ENCODE data around the gene WNT8B.

Gene WNT8B

DNA sequence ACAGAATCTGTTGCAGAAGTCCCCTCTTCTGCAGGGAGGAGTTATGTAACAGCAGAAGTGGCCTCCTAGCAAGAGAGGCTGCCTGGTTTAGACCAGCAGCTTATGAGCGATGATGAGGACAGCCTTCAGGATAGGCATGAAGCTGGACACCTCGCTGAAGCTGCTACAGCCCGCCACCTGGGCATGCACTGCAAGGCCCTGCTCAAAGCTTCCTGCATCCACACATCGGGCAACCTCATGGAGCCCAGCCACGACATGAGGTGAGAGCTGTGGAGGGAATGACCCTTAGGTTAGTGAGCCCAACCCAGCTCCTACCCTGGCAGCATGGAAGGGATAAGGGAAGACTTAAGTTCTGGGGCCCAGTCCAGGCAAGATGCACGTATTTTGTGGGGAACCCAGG is 24.7 kb downstream of the WNT8B start:
- Histone ChIP-seq H3K36me3 (ENCODE audit: insufficient read depth) (no peaks in the 10 kb centered on the region), H3K27me3 (ENCODE audit: insufficient read depth, low read depth) (no peaks in the 10 kb centered on the region), H3K9ac (no peak overlapping the region)

DNA sequence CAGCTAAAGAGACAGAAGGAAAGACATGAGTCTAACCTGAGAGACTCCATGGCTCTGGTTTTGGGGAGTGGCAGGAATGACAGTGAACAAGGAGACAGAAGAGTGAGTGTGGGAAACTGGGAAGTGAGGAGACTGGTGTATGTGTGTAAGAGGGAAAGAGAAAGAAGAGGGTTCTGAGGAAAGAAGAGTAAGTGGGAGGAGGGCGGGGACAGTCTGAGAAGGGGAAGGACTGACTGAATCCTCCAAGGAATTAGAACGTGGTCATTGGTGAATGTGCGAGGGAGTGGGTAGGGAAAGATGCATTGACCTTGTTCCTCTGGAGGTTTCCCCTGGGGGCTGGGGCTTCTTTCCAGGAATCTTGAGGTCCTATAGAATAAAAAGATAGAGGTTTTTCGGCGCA is 26.6 kb downstream of the WNT8B start:
- H2AFZ ChIP-seq (ENCODE audit: low read depth), result no peak overlapping the region
- H3K27ac ChIP-seq, result no peak overlapping the region
- TF ChIP-seq, protein P1, sequence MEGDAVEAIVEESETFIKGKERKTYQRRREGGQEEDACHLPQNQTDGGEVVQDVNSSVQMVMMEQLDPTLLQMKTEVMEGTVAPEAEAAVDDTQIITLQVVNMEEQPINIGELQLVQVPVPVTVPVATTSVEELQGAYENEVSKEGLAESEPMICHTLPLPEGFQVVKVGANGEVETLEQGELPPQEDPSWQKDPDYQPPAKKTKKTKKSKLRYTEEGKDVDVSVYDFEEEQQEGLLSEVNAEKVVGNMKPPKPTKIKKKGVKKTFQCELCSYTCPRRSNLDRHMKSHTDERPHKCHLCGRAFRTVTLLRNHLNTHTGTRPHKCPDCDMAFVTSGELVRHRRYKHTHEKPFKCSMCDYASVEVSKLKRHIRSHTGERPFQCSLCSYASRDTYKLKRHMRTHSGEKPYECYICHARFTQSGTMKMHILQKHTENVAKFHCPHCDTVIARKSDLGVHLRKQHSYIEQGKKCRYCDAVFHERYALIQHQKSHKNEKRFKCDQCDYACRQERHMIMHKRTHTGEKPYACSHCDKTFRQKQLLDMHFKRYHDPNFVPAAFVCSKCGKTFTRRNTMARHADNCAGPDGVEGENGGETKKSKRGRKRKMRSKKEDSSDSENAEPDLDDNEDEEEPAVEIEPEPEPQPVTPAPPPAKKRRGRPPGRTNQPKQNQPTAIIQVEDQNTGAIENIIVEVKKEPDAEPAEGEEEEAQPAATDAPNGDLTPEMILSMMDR (conservative IDR thresholded peaks at IDR 0.05; ENCODE audit: low read depth, low read length), result no peak
- H3K79me2 ChIP-seq (ENCODE audit: insufficient read depth, low read depth), result no peaks in the 10 kb centered on the region
- no peak overlapping the region for H3K9ac ChIP-seq
- no peak overlapping the region for H3K4me3 ChIP-seq (IDR thresholded peaks at IDR 0.05; ENCODE audit: insufficient read depth, low read depth, low read length)
- H4K20me1 ChIP-seq (ENCODE audit: insufficient read depth), result no peaks in the 10 kb centered on the region
- no peak overlapping the region for H3K4me2 ChIP-seq
- no peaks in the 10 kb centered on the region for H3K27me3 ChIP-seq (ENCODE audit: insufficient read depth, low read depth)
- no peaks in the 10 kb centered on the region for H3K4me1 ChIP-seq (ENCODE audit: low read depth, poor library complexity, severe bottlenecking)
- H3K36me3 ChIP-seq (ENCODE audit: insufficient read depth), result no peaks in the 10 kb centered on the region

More for the DNA sequence above, 24.7 kb downstream of the WNT8B start:
- Histone ChIP-seq H3K79me2 (ENCODE audit: insufficient read depth, low read depth) (no peaks in the 10 kb centered on the region), H3K4me3 (IDR thresholded peaks at IDR 0.05; ENCODE audit: insufficient read depth, low read depth, low read length) (no peak overlapping the region), H4K20me1 (ENCODE audit: insufficient read depth) (no peaks in the 10 kb centered on the region), H3K4me1 (ENCODE audit: low read depth, poor library complexity, severe bottlenecking) (peaks cover 6% of the 10 kb centered on the region), H3K4me2 (no peak overlapping the region), H2AFZ (ENCODE audit: low read depth) (no peak overlapping the region), H3K27ac (no peak overlapping the region)
- TF ChIP-seq, protein P1 (conservative IDR thresholded peaks at IDR 0.05; ENCODE audit: low read depth, low read length), result no peak

DNA sequence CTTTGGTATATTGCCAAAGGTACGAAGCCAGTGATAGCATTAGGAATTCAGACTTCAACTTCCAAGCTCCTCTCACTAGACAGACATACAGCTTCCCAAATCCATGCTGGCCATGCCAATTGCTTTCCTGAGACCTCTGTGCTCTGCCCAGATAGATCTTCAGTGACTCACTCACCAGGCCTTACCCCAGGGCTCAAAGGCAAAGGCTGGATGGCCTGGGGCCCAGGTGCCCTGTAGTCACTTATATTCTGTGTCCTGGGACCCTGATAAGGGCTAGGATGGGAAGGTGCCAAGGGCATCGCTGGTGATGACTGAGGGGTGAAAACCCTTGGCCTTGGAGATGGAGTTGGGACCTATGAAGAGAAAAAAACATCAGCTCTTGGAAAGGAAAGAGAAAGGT is 27.7 kb downstream of the WNT8B start:
- TF ChIP-seq, protein P1 (conservative IDR thresholded peaks at IDR 0.05; ENCODE audit: low read depth, low read length), result no peak
- Histone ChIP-seq H3K9ac (no peak overlapping the region), H3K4me3 (IDR thresholded peaks at IDR 0.05; ENCODE audit: insufficient read depth, low read depth, low read length) (no peak overlapping the region), H4K20me1 (ENCODE audit: insufficient read depth) (no peaks in the 10 kb centered on the region), H3K79me2 (ENCODE audit: insufficient read depth, low read depth) (no peaks in the 10 kb centered on the region), H3K36me3 (ENCODE audit: insufficient read depth) (no peaks in the 10 kb centered on the region), H3K27ac (no peak overlapping the region), H2AFZ (ENCODE audit: low read depth) (no peak overlapping the region), H3K4me1 (ENCODE audit: low read depth, poor library complexity, severe bottlenecking) (peaks cover 7% of the 10 kb centered on the region), H3K27me3 (ENCODE audit: insufficient read depth, low read depth) (no peaks in the 10 kb centered on the region), H3K4me2 (no peak overlapping the region)

DNA sequence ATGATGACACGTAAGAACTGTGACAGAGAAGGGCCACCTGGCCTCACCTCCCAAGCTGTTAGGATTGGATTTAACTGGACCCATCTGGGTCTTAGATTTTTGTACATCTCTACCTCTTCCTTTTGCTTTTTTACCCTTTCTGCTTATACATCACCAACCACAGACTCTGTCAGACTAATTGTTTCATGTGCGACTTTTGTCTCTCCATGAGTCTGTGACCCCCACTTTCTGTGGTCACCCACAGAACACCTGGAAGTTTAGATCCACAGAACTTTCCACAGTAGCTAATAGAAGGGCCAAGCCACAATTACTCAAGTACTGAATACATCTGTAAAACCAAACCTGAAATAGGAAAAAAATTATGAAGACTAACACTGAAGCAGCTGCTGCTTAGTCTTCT is 33.8 kb downstream of the WNT8B start:
- H3K4me2 ChIP-seq, result peak overlapping the region; percentile 31; the same call in 1 of the 2 replicates
- no peaks in the 10 kb centered on the region for H3K27me3 ChIP-seq (ENCODE audit: insufficient read depth, low read depth)
- H2AFZ ChIP-seq (ENCODE audit: low read depth), result no peak overlapping the region
- H3K4me1 ChIP-seq (ENCODE audit: low read depth, poor library complexity, severe bottlenecking), result peaks cover 36% of the 10 kb centered on the region
- TF ChIP-seq, protein P1 (conservative IDR thresholded peaks at IDR 0.05; ENCODE audit: low read depth, low read length), result no peak
- no peaks in the 10 kb centered on the region for H3K79me2 ChIP-seq (ENCODE audit: insufficient read depth, low read depth)
- H4K20me1 ChIP-seq (ENCODE audit: insufficient read depth), result no peaks in the 10 kb centered on the region
- H3K9ac ChIP-seq, result no peak overlapping the region
- H3K36me3 ChIP-seq (ENCODE audit: insufficient read depth), result no peaks in the 10 kb centered on the region
- no peak overlapping the region for H3K4me3 ChIP-seq (IDR thresholded peaks at IDR 0.05; ENCODE audit: insufficient read depth, low read depth, low read length)
- H3K27ac ChIP-seq, result no peak overlapping the region; the same call in 1 of the 2 replicates

Measured in KMS-11 (cell line).